ENCODE results near the gene NCKAP5. TPM values are rescaled to one million over a fixed set of nuclear protein-coding genes. Genes with fewer than 3 reads are reported as not detected.

Gene NCKAP5
- polyA plus RNA-seq, 1 experiment = 2.1 TPM

DNA sequence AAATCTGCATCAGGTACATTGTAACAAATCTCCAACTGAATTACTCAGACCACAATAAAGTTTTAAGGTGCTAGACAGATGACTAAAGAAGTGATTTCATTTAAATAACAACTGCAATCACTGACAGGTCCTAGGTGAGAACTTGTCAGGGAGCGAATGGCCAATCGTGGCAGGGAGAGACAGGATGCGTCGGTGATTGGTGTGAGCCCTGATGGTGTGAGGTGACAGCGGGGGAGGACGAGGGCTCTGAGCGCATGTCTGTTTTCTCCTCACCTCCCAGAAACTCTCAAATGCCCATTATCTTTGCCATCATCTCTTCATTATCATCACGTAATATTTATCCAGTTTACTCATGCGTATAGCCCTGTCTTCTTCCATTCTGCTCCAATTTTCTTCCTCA, 690.3 kb downstream of the NCKAP5 start:
- POLR2A ChIA-PET = no interaction called here
- CTCF ChIA-PET = no interaction called here
- TF ChIP-seq, protein P1, sequence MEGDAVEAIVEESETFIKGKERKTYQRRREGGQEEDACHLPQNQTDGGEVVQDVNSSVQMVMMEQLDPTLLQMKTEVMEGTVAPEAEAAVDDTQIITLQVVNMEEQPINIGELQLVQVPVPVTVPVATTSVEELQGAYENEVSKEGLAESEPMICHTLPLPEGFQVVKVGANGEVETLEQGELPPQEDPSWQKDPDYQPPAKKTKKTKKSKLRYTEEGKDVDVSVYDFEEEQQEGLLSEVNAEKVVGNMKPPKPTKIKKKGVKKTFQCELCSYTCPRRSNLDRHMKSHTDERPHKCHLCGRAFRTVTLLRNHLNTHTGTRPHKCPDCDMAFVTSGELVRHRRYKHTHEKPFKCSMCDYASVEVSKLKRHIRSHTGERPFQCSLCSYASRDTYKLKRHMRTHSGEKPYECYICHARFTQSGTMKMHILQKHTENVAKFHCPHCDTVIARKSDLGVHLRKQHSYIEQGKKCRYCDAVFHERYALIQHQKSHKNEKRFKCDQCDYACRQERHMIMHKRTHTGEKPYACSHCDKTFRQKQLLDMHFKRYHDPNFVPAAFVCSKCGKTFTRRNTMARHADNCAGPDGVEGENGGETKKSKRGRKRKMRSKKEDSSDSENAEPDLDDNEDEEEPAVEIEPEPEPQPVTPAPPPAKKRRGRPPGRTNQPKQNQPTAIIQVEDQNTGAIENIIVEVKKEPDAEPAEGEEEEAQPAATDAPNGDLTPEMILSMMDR (IDR thresholded peaks at IDR 0.05; ENCODE audit: insufficient read depth, low read depth, low read length) = no peak
- H3K27me3 ChIP-seq (ENCODE audit: control insufficient read depth, insufficient read depth, low read length) = no peaks in the 10 kb centered on the region
- DNase-seq (ENCODE audit: low read depth) = no peak
- H3K36me3 ChIP-seq (ENCODE audit: control insufficient read depth, insufficient read depth, low read length) = no peaks in the 10 kb centered on the region
- H3K4me3 ChIP-seq (ENCODE audit: low read depth, low read length) = no peak overlapping the region

DNA sequence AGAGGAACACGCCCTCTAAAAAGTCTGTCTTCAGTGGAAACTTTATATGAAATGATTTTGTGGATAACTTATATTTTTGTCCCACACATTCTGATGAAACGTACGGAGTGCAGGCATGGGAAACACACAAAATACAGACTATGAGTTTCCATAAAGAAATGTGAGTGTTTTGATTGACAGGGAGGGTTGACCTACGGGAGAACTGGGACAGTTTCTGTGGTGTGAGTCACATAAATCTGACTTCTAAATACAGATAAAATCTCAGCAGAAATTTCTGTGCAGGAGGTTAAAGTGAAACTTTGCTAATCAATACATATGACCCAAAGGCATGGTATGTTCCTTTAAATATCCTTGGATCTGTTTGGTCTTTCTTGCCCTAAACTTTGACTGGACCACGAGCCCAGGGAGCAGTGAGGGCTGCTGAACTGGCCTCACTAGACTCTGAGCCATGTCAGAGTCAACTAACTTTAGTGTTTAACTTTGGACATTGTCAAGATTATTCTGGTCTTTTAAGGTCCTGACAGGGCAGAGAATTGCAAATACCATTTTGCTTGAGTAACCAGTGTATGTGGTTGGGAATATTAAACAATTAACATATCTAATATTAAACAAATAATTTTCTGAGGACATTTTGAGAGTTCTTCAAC, 691.4 kb downstream of the NCKAP5 start:
- ChIA-PET POLR2A (no interaction called here), CTCF (no interaction called here)
- TF ChIP-seq, protein P1 (IDR thresholded peaks at IDR 0.05; ENCODE audit: insufficient read depth, low read depth, low read length) = no peak
- no peak for DNase-seq (ENCODE audit: low read depth)
- Histone ChIP-seq H3K4me3 (ENCODE audit: low read depth, low read length) (no peak overlapping the region), H3K27me3 (ENCODE audit: control insufficient read depth, insufficient read depth, low read length) (no peaks in the 10 kb centered on the region), H3K36me3 (ENCODE audit: control insufficient read depth, insufficient read depth, low read length) (no peaks in the 10 kb centered on the region)

DNA sequence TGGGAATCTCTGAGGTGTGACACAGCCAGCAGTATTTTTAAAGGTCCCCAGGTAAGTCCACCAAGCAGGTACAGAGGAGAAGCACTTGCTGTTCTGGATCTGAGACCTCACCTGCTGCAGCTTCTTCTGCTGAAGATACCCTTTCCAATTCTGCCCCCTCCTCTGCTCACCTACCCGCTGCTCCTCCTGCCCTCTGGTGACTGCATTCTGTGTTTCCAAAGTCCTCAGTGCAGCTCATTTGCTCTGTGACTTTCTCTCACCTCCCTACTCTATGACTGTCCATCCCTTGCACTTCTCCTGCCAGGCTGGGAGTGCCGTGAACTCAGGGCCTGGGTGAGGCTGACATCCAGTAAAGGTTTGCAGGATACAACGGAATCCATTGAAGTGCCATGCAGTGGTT, 693.1 kb downstream of the NCKAP5 start:
- H3K36me3 ChIP-seq (ENCODE audit: control insufficient read depth, insufficient read depth, low read length) = no peaks in the 10 kb centered on the region
- POLR2A ChIA-PET = no interaction called here

DNA sequence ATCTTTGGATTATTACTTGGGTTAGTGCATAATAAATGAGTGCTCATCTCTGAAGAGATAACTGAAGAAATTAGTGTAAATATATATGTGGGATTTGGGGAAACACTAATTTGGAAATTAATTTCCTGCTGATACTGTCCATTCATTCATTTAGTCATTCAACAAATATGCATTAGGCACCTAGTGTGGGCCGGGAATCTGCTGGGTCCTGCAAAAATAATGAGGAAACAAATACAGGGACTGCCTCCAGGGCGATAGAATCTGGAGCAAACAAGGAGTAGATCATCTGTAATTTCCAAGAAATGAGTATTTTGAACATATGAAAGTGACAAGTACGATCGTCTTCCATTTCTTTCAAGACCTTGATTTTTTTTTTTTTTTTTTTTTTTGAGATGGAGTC, 694.5 kb downstream of the NCKAP5 start:
- TF ChIP-seq, protein P1 (IDR thresholded peaks at IDR 0.05; ENCODE audit: insufficient read depth, low read depth, low read length) = no peak
- H3K27me3 ChIP-seq (ENCODE audit: control insufficient read depth, insufficient read depth, low read length) = no peaks in the 10 kb centered on the region
- no peak for DNase-seq (ENCODE audit: low read depth)
- no peak overlapping the region for H3K4me3 ChIP-seq (ENCODE audit: low read depth, low read length)
- ChIA-PET POLR2A (no interaction called here), CTCF (interaction anchor here (0.6 kb wide), 1 partner anchor 200 kb away, joined by 3 read pairs; no protein-coding TSS in a partner anchor)
- no peaks in the 10 kb centered on the region for H3K36me3 ChIP-seq (ENCODE audit: control insufficient read depth, insufficient read depth, low read length)

More for the DNA sequence above, 693.1 kb downstream of the NCKAP5 start:
- DNase-seq (ENCODE audit: low read depth) = no peak
- no peak overlapping the region for H3K4me3 ChIP-seq (ENCODE audit: low read depth, low read length)
- CTCF ChIA-PET = no interaction called here
- TF ChIP-seq, protein P1 (IDR thresholded peaks at IDR 0.05; ENCODE audit: insufficient read depth, low read depth, low read length) = no peak
- no peaks in the 10 kb centered on the region for H3K27me3 ChIP-seq (ENCODE audit: control insufficient read depth, insufficient read depth, low read length)

DNA sequence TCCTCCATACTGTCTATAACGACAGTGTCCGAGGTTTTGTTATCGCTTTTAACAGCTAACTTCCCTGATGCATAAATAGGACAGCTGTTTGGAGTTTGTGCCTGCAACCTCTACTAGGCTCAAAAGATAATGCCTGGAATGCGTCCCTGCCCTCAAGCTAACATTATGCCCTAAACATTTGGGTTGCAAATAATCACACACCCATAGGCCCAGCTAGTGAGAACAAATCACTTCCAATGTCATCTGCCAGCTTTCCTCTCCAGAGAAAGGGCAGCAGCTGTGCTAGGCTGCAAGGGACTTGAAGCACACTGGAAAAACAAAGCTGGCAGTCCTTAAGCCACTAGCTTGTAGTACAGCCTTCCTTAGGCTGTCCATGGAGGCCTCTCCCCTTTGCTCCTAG, 696.4 kb downstream of the NCKAP5 start:
- POLR2A ChIA-PET = no interaction called here
- CTCF ChIA-PET = no interaction called here
- Histone ChIP-seq H3K4me3 (ENCODE audit: low read depth, low read length) (no peak overlapping the region), H3K36me3 (ENCODE audit: control insufficient read depth, insufficient read depth, low read length) (no peaks in the 10 kb centered on the region), H3K27me3 (ENCODE audit: control insufficient read depth, insufficient read depth, low read length) (no peaks in the 10 kb centered on the region)
- DNase-seq (ENCODE audit: low read depth) = no peak
- TF ChIP-seq, protein P1 (IDR thresholded peaks at IDR 0.05; ENCODE audit: insufficient read depth, low read depth, low read length) = no peak
